Activated naive CD4-positive, alpha-beta T cell treated with anti-CD3 and anti-CD28 coated beads, Interleukin-2, amount 10 ng/mL, durations not matched to agents 7 days and 5 days (primary cell): ENCODE data around the gene SPATS2.

Experiments used
- CTCF ChIA-PET: fragments of 350-600 bp; sonication (Branson Sonifier 250); formaldehyde crosslinking; loops from one replicate; lab custom pipeline; 2021; ENCODE audit warnings: antibody characterized with exemption; lab: Charles Lee
- DNase-seq: peaks from one replicate; pipeline ENCODE4 v3.0.0-alpha.2; 2020
- H3K27ac Mint-ChIP-seq: one replicate; pipeline ENCODE4 v1.8.0; 2021; ENCODE audit warnings: mild to moderate bottlenecking, moderate library complexity, mixed read lengths
- H3K27me3 Mint-ChIP-seq: one replicate; pipeline ENCODE4 v1.8.0; 2021; ENCODE audit warnings: mild to moderate bottlenecking, mixed read lengths
- H3K36me3 Mint-ChIP-seq: one replicate; pipeline ENCODE4 v1.8.0; 2021; ENCODE audit warnings: mixed read lengths
- H3K4me1 Mint-ChIP-seq: one replicate; pipeline ENCODE4 v1.8.0; 2021; ENCODE audit warnings: mixed read lengths
- H3K4me3 Mint-ChIP-seq: one replicate; pipeline ENCODE4 v1.8.0; 2021; ENCODE audit warnings: mild to moderate bottlenecking, moderate library complexity, mixed read lengths
- H3K9me3 Mint-ChIP-seq: one replicate; pipeline ENCODE4 v1.8.0; 2021; ENCODE audit warnings: mixed read lengths

SPATS2 gene

GRCh38 chr12:49340095-49340870 is 27.0 kb upstream of the SPATS2 start:
- Mint-ChIP-seq H3K36me3 (no peaks in the 10 kb centered on the region), H3K4me1 (peaks cover 35% of the 10 kb centered on the region), H3K27ac (no peak overlapping the region), H3K4me3 (no peak overlapping the region), H3K9me3 (no peaks in the 10 kb centered on the region), H3K27me3 (peaks cover 100% of the 10 kb centered on the region)
- CTCF ChIA-PET, result interaction anchor here (1.7 to 4.0 kb wide), 4 partner anchors 10 to 49 kb away, joined by 3 to 103 read pairs (median 15); partner anchors contain the start of gene PRPH
- DNase-seq, result no peak

- Mint-ChIP-seq H3K4me3 (no peak overlapping the region), H3K27ac (no peak overlapping the region), H3K4me1 (peaks cover 40% of the 10 kb centered on the region), H3K9me3 (no peaks in the 10 kb centered on the region), H3K27me3 (peaks cover 100% of the 10 kb centered on the region), H3K36me3 (no peaks in the 10 kb centered on the region)
- CTCF ChIA-PET, result interaction anchor here (0.9 to 4.0 kb wide), 8 partner anchors 9 to 253 kb away, joined by 3 to 103 read pairs (median 6); partner anchors contain the start of gene PRPH
- no peak for DNase-seq
These were observed 26.1 kb upstream of the SPATS2 start for GRCh38 chr12:49340971-49341776.

- CTCF ChIA-PET, result interaction anchor here (0.9 to 4.0 kb wide), 12 partner anchors 9 to 253 kb away, joined by 3 to 103 read pairs (median 3); partner anchors contain the start of genes PRPH and TROAP
- no peak overlapping the region for H3K4me3 Mint-ChIP-seq
- H3K27ac Mint-ChIP-seq, result no peak overlapping the region
- H3K4me1 Mint-ChIP-seq, result peaks cover 44% of the 10 kb centered on the region
- DNase-seq, result no peak
- H3K9me3 Mint-ChIP-seq, result no peaks in the 10 kb centered on the region
- peaks cover 100% of the 10 kb centered on the region for H3K27me3 Mint-ChIP-seq
- no peaks in the 10 kb centered on the region for H3K36me3 Mint-ChIP-seq
These were observed 25.5 kb upstream of the SPATS2 start for GRCh38 chr12:49341777-49342065.

GRCh38 chr12:49342066-49342913 is 25.0 kb upstream of the SPATS2 start:
- Mint-ChIP-seq H3K27ac (no peak overlapping the region), H3K27me3 (peaks cover 100% of the 10 kb centered on the region), H3K4me1 (peaks cover 45% of the 10 kb centered on the region), H3K9me3 (no peaks in the 10 kb centered on the region), H3K36me3 (no peaks in the 10 kb centered on the region), H3K4me3 (peak overlapping the region; percentile 31)
- CTCF ChIA-PET, result interaction anchor here (0.9 to 4.0 kb wide), 15 partner anchors 8 to 280 kb away, joined by 3 to 103 read pairs (median 3); partner anchors contain the start of genes PRPH and TROAP
- peak; percentile 86 for DNase-seq

GRCh38 chr12:49342914-49343731 is 24.1 kb upstream of the SPATS2 start:
- Mint-ChIP-seq H3K9me3 (no peaks in the 10 kb centered on the region), H3K36me3 (no peaks in the 10 kb centered on the region), H3K27ac (no peak overlapping the region), H3K27me3 (peaks cover 100% of the 10 kb centered on the region), H3K4me1 (peaks cover 40% of the 10 kb centered on the region), H3K4me3 (peak overlapping the region; percentile 31)
- CTCF ChIA-PET, result interaction anchor here (1.0 to 4.0 kb wide), 10 partner anchors 11 to 280 kb away, joined by 3 to 103 read pairs (median 4); partner anchors contain the start of genes PRPH and TROAP
- no peak for DNase-seq

GRCh38 chr12:49344486-49345050 is 22.7 kb upstream of the SPATS2 start:
- Mint-ChIP-seq H3K27ac (no peak overlapping the region), H3K9me3 (no peaks in the 10 kb centered on the region), H3K4me3 (no peak overlapping the region), H3K36me3 (no peaks in the 10 kb centered on the region), H3K27me3 (peaks cover 100% of the 10 kb centered on the region), H3K4me1 (peaks cover 44% of the 10 kb centered on the region)
- DNase-seq, result no peak
- CTCF ChIA-PET, result interaction anchor here (1.1 to 4.0 kb wide), 2 partner anchors 14 to 53 kb away, joined by 3 to 103 read pairs; partner anchors contain the start of gene PRPH

GRCh38 chr12:49345051-49345824 is 22.0 kb upstream of the SPATS2 start:
- H3K4me1 Mint-ChIP-seq, result peaks cover 44% of the 10 kb centered on the region
- H3K36me3 Mint-ChIP-seq, result no peaks in the 10 kb centered on the region
- DNase-seq, result peak; percentile 25
- no peak overlapping the region for H3K4me3 Mint-ChIP-seq
- no peaks in the 10 kb centered on the region for H3K9me3 Mint-ChIP-seq
- peaks cover 100% of the 10 kb centered on the region for H3K27me3 Mint-ChIP-seq
- CTCF ChIA-PET, result interaction anchor here (5.3 to 9.5 kb wide), 4 partner anchors 9 to 58 kb away, joined by 27 to 91 read pairs (median 64); partner anchors contain the start of genes C1QL4 and PRPH
- no peak overlapping the region for H3K27ac Mint-ChIP-seq

- Mint-ChIP-seq H3K27ac (no peak overlapping the region), H3K4me1 (peaks cover 44% of the 10 kb centered on the region), H3K4me3 (peak overlapping the region; percentile 38), H3K27me3 (peaks cover 93% of the 10 kb centered on the region), H3K9me3 (no peaks in the 10 kb centered on the region), H3K36me3 (no peaks in the 10 kb centered on the region)
- CTCF ChIA-PET, result interaction anchor here (0.6 to 9.5 kb wide), 7 partner anchors 9 to 168 kb away, joined by 3 to 91 read pairs (median 29); partner anchors contain the start of genes C1QL4 and PRPH
- peak; percentile 20 for DNase-seq
These were observed 21.2 kb upstream of the SPATS2 start for GRCh38 chr12:49345825-49346658.

- H3K9me3 Mint-ChIP-seq, result no peaks in the 10 kb centered on the region
- CTCF ChIA-PET, result interaction anchor here (0.6 to 9.5 kb wide), 12 partner anchors 10 to 260 kb away, joined by 3 to 91 read pairs (median 6); partner anchors contain the start of genes C1QL4, PRPH and TROAP
- H3K27me3 Mint-ChIP-seq, result peaks cover 93% of the 10 kb centered on the region
- peaks cover 44% of the 10 kb centered on the region for H3K4me1 Mint-ChIP-seq
- H3K36me3 Mint-ChIP-seq, result no peaks in the 10 kb centered on the region
- no peak within 1 kb of the TSS for H3K27ac Mint-ChIP-seq
- H3K4me3 Mint-ChIP-seq, result peak within 1 kb of the TSS; percentile 38
- DNase-seq, result peak; percentile 43
These were observed 20.5 kb upstream of the SPATS2 start, which contains the start of gene DNAJC22 for GRCh38 chr12:49346659-49347310. Gene DNAJC22, plus strand, starts transcription at chr12:49346888. Its CDS starts 1,985 bp downstream, at chr12:49348873.

GRCh38 chr12:49347311-49348193 is 19.7 kb upstream of the SPATS2 start:
- peaks cover 93% of the 10 kb centered on the region for H3K27me3 Mint-ChIP-seq
- H3K27ac Mint-ChIP-seq, result no peak overlapping the region
- peak; percentile 83 for DNase-seq
- peaks cover 42% of the 10 kb centered on the region for H3K4me1 Mint-ChIP-seq
- no peaks in the 10 kb centered on the region for H3K9me3 Mint-ChIP-seq
- CTCF ChIA-PET, result interaction anchor here (0.5 to 9.5 kb wide), 20 partner anchors 11 to 259 kb away, joined by 3 to 91 read pairs (median 4); partner anchors contain the start of genes C1QL4, PRPH and TROAP
- H3K4me3 Mint-ChIP-seq, result peak overlapping the region; percentile 38
- no peaks in the 10 kb centered on the region for H3K36me3 Mint-ChIP-seq
